Small intestine (tissue), 7 donors: ENCODE measurements around the gene MRPL14. TPM values are rescaled to one million over a fixed set of nuclear protein-coding genes. Genes with fewer than 3 reads are reported as not detected.
A peak's percentile ranks its signal among the peaks of the same experiment; 100 is the strongest.

ENCODE experiments used
- DNase-seq, 2 donors: peaks; one replicate each; pipeline versions ENCODE4 v3.0.0 to v3.0.0-alpha.2; 2013
- FAIRE-seq: peaks from 2 replicates; lab custom pipeline; 2012; peaks lifted over from hg19 to GRCh38; lab: Jason Lieb, UNC
- H3K27ac ChIP-seq, 3 donors: one replicate each; pipeline ENCODE4 v1.5.1; 2013; ENCODE audit warnings: low read length in 2 of 3, mild to moderate bottlenecking in 2 of 3, control low read depth in 1 of 3, inconsistent platforms in 1 of 3, low read depth in 1 of 3, moderate library complexity in 1 of 3
- H3K27me3 ChIP-seq, 3 donors: one replicate each; pipeline ENCODE4 v1.6.1; 2013; ENCODE audit warnings: low read length in 3 of 3, inconsistent platforms in 1 of 3; ENCODE audit not compliant: control insufficient read depth in 3 of 3, insufficient read depth in 3 of 3
- H3K36me3 ChIP-seq, 3 donors: one replicate each; pipeline ENCODE4 v1.6.1; 2013; ENCODE audit warnings: low read length in 3 of 3, inconsistent platforms in 1 of 3, low read depth in 1 of 3, mild to moderate bottlenecking in 1 of 3, moderate library complexity in 1 of 3; ENCODE audit not compliant: control insufficient read depth in 3 of 3, insufficient read depth in 2 of 3
- H3K4me1 ChIP-seq, 3 donors: one replicate each; pipeline ENCODE4 v1.6.1; 2013; ENCODE audit warnings: low read length in 2 of 3, inconsistent platforms in 1 of 3, low read depth in 1 of 3, mild to moderate bottlenecking in 1 of 3, moderate library complexity in 1 of 3; ENCODE audit not compliant: control insufficient read depth in 3 of 3, insufficient read depth in 2 of 3
- H3K4me3 ChIP-seq, 3 donors: one replicate each; pipeline ENCODE4 v1.5.1; 2013; ENCODE audit warnings: low read length in 3 of 3, control low read depth in 1 of 3, inconsistent platforms in 1 of 3, low read depth in 1 of 3, mild to moderate bottlenecking in 1 of 3, moderate library complexity in 1 of 3
- H3K9me3 ChIP-seq, 2 donors: one replicate each; pipeline ENCODE4 v1.6.1; 2013; ENCODE audit warnings: low read depth in 1 of 2, low read length in 1 of 2; ENCODE audit not compliant: control insufficient read depth in 2 of 2, insufficient read depth in 1 of 2
- WGBS, 3 donors: extraction: QIAGEN DNeasy Blood & Tissue Kit; methylation state at CpG; one replicate each; pipeline ENCODE4 v1.1.7; 2013; 5-methylcytosine and 5-hydroxymethylcytosine counted together
- polyA plus RNA-seq, 4 donors: library from polyadenylated mRNA; stranded (reverse) in 3 of 4; unstranded in 1 of 4; fragments of 200-250 nt in 3 of 4; fragments of 120-200 nt in 1 of 4; gene quantifications; one replicate each; pipeline versions ENCODE4 v1.2.1 to v1.2.3, GENCODE V29; 2013
- donor health status: healthy with polysubstance abuse.
- donor health status: control.
- donor health status: control.
- donor health status: Bipolar disorder and iron deficiency.
- donor health status: healthy.

The MRPL14 gene
- polyA plus RNA-seq, 4 donors: 48.7 to 116 (median 96.0) TPM

GRCh38 chr6:44167567-44167966 is 40.3 kb upstream of the MRPL14 start:
- Histone ChIP-seq H3K4me3 (no peak overlapping the region), H3K9me3 (no peaks in the 10 kb centered on the region), H3K36me3 (no peaks in the 10 kb centered on the region), H3K4me1 (peaks cover 0 to under 1% (median 0%) of the 10 kb centered on the region in 3 donors), H3K27me3 (peaks cover 0 to 7% (median 3%) of the 10 kb centered on the region in 3 donors), H3K27ac (no peak overlapping the region)
- FAIRE-seq: no peak
- no peak for DNase-seq
- 87 to 97% (median 95%) methylated on average over 1 of the region's 1 CpG for WGBS, 3 donors

DNA sequence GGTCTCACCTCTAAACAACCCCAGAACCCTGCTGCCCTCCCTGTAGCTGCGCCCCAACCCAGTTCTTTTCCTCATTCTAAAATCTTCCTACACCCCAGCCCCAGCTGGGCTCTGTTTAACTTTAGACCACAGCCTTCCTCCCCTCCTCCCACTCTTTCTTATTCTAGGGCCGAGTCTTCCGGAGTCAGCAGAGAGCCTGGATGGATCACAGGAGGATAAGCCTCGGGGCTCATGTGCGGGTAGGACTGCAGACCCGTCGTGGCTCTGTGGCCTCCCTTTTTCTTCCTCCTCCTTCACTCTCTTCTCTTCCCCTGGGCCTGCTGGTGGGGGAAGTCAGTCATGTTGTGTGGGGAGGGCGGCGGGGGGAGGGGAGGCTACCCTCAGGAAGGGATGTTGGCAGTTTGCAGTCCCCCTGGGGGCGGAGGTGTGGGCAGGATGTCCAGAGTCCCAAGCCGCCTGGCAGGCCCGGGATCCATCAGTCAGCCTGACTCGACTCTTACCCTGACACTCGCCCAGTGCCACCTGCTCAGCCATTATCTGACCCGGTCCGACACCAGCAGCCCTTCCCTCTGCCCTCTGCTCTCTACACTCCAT is 39.4 kb upstream of the MRPL14 start:
- FAIRE-seq (no peak), DNase-seq (no peak)
- WGBS, 3 donors: 48 to 59% (median 57%) methylated on average over 11 to 16 of the region's 16 CpGs

DNA sequence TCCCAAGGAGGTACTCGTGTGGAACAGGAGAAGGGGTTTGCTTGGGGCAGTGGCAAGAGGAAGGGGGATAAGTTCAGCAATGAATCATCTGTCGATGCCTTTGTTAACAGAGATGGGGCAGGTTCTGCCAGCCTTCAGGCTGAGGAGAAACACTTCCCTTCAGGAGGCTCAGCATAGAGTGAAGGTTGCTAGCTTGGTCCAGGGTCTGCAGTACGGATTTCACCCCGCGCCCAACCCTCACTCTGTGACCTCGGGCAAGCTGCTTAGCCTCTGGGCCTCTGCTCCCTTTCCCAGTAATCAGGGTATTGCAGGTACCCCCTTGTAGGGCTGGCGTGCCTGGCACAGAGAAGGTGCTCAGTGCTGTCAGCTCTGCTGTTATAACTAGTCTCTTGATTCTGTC is 38.9 kb upstream of the MRPL14 start:
- H3K27ac ChIP-seq: no peak overlapping the region
- H3K36me3 ChIP-seq: no peaks in the 10 kb centered on the region
- no peaks in the 10 kb centered on the region for H3K4me1 ChIP-seq
- H3K4me3 ChIP-seq: no peak overlapping the region
- FAIRE-seq (no peak), DNase-seq (no peak)
- 70 to 84% (median 72%) methylated on average over 7 of the region's 7 CpGs for WGBS, 3 donors
- peaks cover 0 to 7% (median 3%) of the 10 kb centered on the region in 3 donors for H3K27me3 ChIP-seq
- H3K9me3 ChIP-seq: no peaks in the 10 kb centered on the region

More for the DNA sequence above, 39.4 kb upstream of the MRPL14 start:
- Histone ChIP-seq H3K4me3 (no peak overlapping the region), H3K27me3 (peaks cover 0 to 7% (median 3%) of the 10 kb centered on the region in 3 donors), H3K27ac (no peak overlapping the region), H3K9me3 (no peaks in the 10 kb centered on the region), H3K36me3 (no peaks in the 10 kb centered on the region), H3K4me1 (no peaks in the 10 kb centered on the region)

GRCh38 chr6:44162876-44163625 is 35.8 kb upstream of the MRPL14 start:
- DNase-seq (no peak), FAIRE-seq (no peak)
- H3K9me3 ChIP-seq: no peaks in the 10 kb centered on the region
- H3K27me3 ChIP-seq: peaks cover 0 to 3% (median 3%) of the 10 kb centered on the region in 3 donors
- no peaks in the 10 kb centered on the region for H3K4me1 ChIP-seq
- H3K36me3 ChIP-seq: no peaks in the 10 kb centered on the region
- 72 to 79% (median 77%) methylated on average over 8 of the region's 8 CpGs for WGBS, 3 donors
- no peak overlapping the region for H3K27ac ChIP-seq
- H3K4me3 ChIP-seq: no peak overlapping the region

GRCh38 chr6:44161997-44162338 is 34.7 kb upstream of the MRPL14 start:
- Histone ChIP-seq H3K27me3 (peaks cover 0 to 3% (median 3%) of the 10 kb centered on the region in 3 donors), H3K9me3 (no peaks in the 10 kb centered on the region), H3K36me3 (no peaks in the 10 kb centered on the region), H3K27ac (no peak overlapping the region), H3K4me3 (no peak overlapping the region), H3K4me1 (no peaks in the 10 kb centered on the region)
- DNase-seq (no peak), FAIRE-seq (no peak)
- WGBS, 3 donors: 53 to 69% (median 68%) methylated on average over 7 to 8 of the region's 8 CpGs

GRCh38 chr6:44158770-44159228 is 31.5 kb upstream of the MRPL14 start, which contains the start of gene CAPN11:
Gene CAPN11 (plus strand): TSS chr6:44158820. CDS start chr6:44158849, 29 bp downstream.
- DNase-seq (no peak), FAIRE-seq (no peak)
- Histone ChIP-seq H3K27ac (no peak within 1 kb of the TSS), H3K9me3 (no peaks in the 10 kb centered on the region), H3K4me1 (peaks cover 0 to 20% (median 0%) of the 10 kb centered on the region in 3 donors), H3K36me3 (peaks cover 0 to 17% (median 0%) of the 10 kb centered on the region in 3 donors), H3K27me3 (peaks cover 0 to 3% (median 0%) of the 10 kb centered on the region in 3 donors), H3K4me3 (no peak within 1 kb of the TSS)
- WGBS, 3 donors: 71 to 93% (median 92%) methylated on average over 5 of the region's 5 CpGs

GRCh38 chr6:44157152-44157521 is 29.9 kb upstream of the MRPL14 start:
- WGBS, 3 donors: 72 to 84% (median 84%) methylated on average over 11 of the region's 11 CpGs
- Histone ChIP-seq H3K36me3 (peaks cover 0 to 32% (median 0%) of the 10 kb centered on the region in 3 donors), H3K4me3 (no peak overlapping the region), H3K27me3 (no peaks in the 10 kb centered on the region), H3K27ac (no peak overlapping the region), H3K9me3 (no peaks in the 10 kb centered on the region), H3K4me1 (peaks cover 0 to 23% (median 0%) of the 10 kb centered on the region in 3 donors)
- DNase-seq: no peak
- FAIRE-seq: no peak

- peaks cover 0 to 32% (median 0%) of the 10 kb centered on the region in 3 donors for H3K36me3 ChIP-seq
- 48 to 74% (median 51%) methylated on average over 9 of the region's 9 CpGs for WGBS, 3 donors
- FAIRE-seq: no peak
- no peaks in the 10 kb centered on the region for H3K27me3 ChIP-seq
- DNase-seq: peak; percentile 45 to 58
- no peaks in the 10 kb centered on the region for H3K9me3 ChIP-seq
- no peak overlapping the region for H3K4me3 ChIP-seq
- peaks cover 0 to 23% (median 0%) of the 10 kb centered on the region in 3 donors for H3K4me1 ChIP-seq
- peak overlapping the region in 1 of 3 donors; percentile 14 for H3K27ac ChIP-seq
These were observed 29.4 kb upstream of the MRPL14 start for GRCh38 chr6:44156494-44157151.
